OCI-LY3 (cell line): ENCODE results near the gene GPHN.

Experiments
- EZH2phosphoT487 ChIP-seq: fragments of 200-600 bp; shearing (Covaris generic); IDR thresholded peaks from 2 replicates; pipeline ENCODE4 v1.6.1; 2018; ENCODE audit warnings: antibody characterized with exemption, mixed run types, low read depth
- TF ChIP-seq, protein P1 (sequence below): fragments of 200-600, 300-600 bp; sonication (generic); IDR thresholded peaks from 2 replicates; pipeline ENCODE4 v1.5.1; 2014; ENCODE audit warnings: antibody characterized with exemption, low read length, low read depth

DNA sequence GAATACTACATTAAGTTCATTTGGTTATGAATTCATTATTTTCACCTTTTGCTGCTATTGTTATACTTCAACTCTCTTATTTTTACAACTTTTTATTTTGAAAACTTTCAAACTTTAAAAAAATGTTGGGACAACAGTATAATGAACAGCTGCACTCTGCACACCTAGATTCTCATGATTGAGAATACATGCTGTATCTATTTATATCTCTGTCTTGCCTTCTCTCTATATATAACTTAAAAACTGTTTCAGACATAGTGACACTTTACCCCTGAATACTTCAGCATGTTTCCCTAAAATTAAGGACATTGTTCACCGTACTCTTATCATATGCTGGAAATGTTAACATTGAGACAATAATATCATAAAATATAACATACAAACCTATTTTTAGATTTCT is 237.1 kb downstream of the GPHN start:
- TF ChIP-seq, protein P1, sequence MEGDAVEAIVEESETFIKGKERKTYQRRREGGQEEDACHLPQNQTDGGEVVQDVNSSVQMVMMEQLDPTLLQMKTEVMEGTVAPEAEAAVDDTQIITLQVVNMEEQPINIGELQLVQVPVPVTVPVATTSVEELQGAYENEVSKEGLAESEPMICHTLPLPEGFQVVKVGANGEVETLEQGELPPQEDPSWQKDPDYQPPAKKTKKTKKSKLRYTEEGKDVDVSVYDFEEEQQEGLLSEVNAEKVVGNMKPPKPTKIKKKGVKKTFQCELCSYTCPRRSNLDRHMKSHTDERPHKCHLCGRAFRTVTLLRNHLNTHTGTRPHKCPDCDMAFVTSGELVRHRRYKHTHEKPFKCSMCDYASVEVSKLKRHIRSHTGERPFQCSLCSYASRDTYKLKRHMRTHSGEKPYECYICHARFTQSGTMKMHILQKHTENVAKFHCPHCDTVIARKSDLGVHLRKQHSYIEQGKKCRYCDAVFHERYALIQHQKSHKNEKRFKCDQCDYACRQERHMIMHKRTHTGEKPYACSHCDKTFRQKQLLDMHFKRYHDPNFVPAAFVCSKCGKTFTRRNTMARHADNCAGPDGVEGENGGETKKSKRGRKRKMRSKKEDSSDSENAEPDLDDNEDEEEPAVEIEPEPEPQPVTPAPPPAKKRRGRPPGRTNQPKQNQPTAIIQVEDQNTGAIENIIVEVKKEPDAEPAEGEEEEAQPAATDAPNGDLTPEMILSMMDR, result no peak
- TF ChIP-seq EZH2phosphoT487, result no peak
